ENCODE data around the gene SH2D5. TPM values are rescaled to one million over a fixed set of nuclear protein-coding genes. Genes with fewer than 3 reads are reported as not detected.

The SH2D5 gene
- total and polyA plus RNA-seq, 2 experiments from 2014 or later, result 0.98 to 1.1 TPM

DNA sequence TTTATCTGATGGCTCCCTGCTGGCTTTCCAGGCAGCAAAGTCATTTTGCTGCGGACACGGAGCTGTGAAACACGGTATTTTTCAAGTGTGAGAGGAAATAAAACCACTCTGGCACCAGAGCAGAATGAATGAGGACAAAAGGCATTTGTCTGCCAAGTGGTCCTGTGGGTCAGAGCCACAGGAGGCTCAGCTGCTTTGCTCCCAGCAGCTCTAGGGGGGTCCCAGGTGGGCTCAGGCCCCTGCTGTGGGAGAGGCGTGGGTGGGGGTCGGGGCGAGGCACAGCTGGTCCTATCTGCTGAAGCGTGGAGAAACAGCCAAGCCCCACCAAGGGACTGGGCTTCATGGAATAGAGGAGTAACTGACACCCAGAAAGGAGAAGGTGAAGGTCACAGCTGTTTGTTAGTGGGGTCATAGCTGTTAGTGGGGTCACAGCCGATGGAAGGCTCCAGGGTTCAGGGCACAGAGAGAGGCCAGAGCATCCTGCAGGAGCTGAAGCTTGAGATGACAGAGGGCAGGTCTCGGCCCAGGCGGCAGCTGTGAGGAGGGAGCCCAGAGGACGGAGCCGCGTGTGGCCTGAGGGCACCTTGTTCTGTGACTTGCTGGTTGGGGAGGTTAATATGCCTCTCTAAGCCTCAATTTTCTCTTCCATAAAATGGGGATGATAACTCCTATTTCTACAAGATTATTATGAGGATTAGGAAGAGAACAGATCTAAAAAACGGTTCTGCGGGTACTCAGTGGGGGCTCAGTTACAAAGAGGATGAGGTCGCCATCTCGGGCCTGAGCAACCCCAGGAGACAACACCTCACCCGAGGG, 21.8 kb downstream of the SH2D5 start:
- Histone ChIP-seq H3K36me3 (no peaks in the 10 kb centered on the region), H3K27ac (no peak overlapping the region)

DNA sequence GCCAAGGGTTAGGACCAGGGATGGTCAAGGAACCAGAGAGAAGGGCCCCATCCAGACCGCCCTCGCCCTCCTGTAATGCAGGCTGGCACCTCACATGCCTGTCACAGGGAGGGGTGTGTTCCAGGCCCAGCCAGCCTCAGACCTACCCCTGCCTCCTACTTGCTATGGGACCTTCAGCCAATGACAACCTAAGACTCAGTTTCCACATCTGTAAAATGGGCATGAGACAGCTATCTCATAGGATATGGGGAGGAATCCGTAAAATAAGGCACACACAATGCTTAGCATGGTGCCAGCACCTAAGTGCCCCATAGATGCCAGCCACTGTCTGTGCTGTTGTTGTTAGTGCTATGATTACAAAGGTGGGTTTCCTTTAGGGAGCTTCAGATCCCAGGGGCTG, 22.6 kb downstream of the SH2D5 start:
- no peaks in the 10 kb centered on the region for H3K27me3 ChIP-seq
- TF ChIP-seq, protein P1, sequence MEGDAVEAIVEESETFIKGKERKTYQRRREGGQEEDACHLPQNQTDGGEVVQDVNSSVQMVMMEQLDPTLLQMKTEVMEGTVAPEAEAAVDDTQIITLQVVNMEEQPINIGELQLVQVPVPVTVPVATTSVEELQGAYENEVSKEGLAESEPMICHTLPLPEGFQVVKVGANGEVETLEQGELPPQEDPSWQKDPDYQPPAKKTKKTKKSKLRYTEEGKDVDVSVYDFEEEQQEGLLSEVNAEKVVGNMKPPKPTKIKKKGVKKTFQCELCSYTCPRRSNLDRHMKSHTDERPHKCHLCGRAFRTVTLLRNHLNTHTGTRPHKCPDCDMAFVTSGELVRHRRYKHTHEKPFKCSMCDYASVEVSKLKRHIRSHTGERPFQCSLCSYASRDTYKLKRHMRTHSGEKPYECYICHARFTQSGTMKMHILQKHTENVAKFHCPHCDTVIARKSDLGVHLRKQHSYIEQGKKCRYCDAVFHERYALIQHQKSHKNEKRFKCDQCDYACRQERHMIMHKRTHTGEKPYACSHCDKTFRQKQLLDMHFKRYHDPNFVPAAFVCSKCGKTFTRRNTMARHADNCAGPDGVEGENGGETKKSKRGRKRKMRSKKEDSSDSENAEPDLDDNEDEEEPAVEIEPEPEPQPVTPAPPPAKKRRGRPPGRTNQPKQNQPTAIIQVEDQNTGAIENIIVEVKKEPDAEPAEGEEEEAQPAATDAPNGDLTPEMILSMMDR (IDR thresholded peaks at IDR 0.05; ENCODE audit: low read depth, low read length), result no peak
- DNase-seq (ENCODE audit: low read depth in 1 of 2, low spot score in 1 of 2), result no peak
- no peaks in the 10 kb centered on the region for H3K4me1 ChIP-seq (ENCODE audit: low read depth)
- no peaks in the 10 kb centered on the region for H3K9me3 ChIP-seq (ENCODE audit: low read depth)
- no peaks in the 10 kb centered on the region for H3K36me3 ChIP-seq
- H3K27ac ChIP-seq, result no peak overlapping the region
- no peak overlapping the region for H3K4me3 ChIP-seq

More for the DNA sequence above, 21.8 kb downstream of the SH2D5 start:
- no peaks in the 10 kb centered on the region for H3K4me1 ChIP-seq (ENCODE audit: low read depth)
- no peaks in the 10 kb centered on the region for H3K9me3 ChIP-seq (ENCODE audit: low read depth)
- TF ChIP-seq, protein P1 (IDR thresholded peaks at IDR 0.05; ENCODE audit: low read depth, low read length), result no peak
- H3K27me3 ChIP-seq, result no peaks in the 10 kb centered on the region
- no peak overlapping the region for H3K4me3 ChIP-seq
- no peak for DNase-seq (ENCODE audit: low read depth in 1 of 2, low spot score in 1 of 2)

DNA sequence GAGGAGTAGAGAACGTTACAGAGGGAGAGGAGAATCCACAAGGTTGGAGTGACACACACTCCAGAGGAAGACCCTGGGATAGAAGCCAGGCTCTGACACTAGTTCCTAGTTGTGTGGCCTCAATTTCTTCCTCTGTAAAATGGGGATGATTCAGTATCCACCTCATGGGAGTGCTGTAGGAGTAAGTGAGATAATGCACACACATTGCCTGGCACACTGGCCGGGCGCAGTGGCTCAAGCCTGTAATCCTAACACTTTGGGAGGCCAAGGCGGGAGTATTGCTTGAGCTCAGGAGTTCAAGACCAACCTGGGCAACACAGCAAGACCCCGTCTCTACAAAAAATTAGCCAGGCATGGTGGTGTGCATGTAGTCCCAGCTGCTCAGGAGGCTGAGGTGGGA, 23.6 kb downstream of the SH2D5 start:
- Histone ChIP-seq H3K27me3 (no peaks in the 10 kb centered on the region), H3K4me3 (no peak overlapping the region), H3K27ac (no peak overlapping the region), H3K4me1 (ENCODE audit: low read depth) (no peaks in the 10 kb centered on the region), H3K36me3 (no peaks in the 10 kb centered on the region), H3K9me3 (ENCODE audit: low read depth) (no peaks in the 10 kb centered on the region)
- TF ChIP-seq, protein P1 (IDR thresholded peaks at IDR 0.05; ENCODE audit: low read depth, low read length), result no peak
- no peak for DNase-seq (ENCODE audit: low read depth in 1 of 2, low spot score in 1 of 2)

DNA sequence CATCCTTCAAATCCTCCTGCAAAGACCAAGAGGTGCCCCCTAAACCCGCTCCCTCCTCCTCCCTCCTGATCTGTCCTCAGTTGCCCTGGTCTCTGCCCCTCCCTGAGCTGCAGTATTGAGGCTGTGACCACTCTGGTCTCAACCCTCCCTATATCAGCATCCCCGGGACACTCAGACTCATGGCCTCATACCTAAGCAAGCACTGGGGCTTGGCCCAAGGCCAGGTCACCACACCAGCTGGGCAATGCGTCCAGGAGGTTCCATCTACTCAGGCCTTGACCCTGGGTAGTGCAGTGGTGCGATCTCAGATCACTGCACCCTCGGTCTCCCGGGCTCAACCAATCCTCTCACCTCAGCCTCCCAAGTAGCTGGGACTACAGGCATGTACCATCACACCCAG, 24.4 kb downstream of the SH2D5 start:
- no peaks in the 10 kb centered on the region for H3K4me1 ChIP-seq (ENCODE audit: low read depth)
- H3K36me3 ChIP-seq, result no peaks in the 10 kb centered on the region
- H3K9me3 ChIP-seq (ENCODE audit: low read depth), result no peaks in the 10 kb centered on the region
- H3K27me3 ChIP-seq, result no peaks in the 10 kb centered on the region
- no peak overlapping the region for H3K27ac ChIP-seq
- no peak for DNase-seq (ENCODE audit: low read depth in 1 of 2, low spot score in 1 of 2)
- TF ChIP-seq, protein P1 (IDR thresholded peaks at IDR 0.05; ENCODE audit: low read depth, low read length), result no peak
- H3K4me3 ChIP-seq, result no peak overlapping the region

DNA sequence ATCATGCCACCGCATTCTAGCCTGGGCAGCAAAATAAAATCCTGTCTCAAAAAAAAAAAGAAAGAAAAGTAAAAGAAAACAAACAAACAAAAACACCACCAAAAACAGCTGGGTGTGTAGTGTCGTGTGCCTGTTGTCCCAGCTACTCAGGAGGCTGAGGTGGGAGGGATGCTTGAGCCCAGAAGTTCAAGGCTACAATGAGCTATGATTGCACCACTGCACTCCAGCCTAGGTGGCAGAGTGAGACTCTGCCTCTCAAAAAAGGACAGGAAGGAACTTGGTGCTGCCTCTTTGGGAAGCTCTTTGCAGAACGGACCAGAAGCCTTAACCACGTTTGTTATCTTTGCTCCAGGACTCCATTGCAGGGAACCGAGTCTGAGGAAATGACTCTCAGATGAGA, 25.7 kb downstream of the SH2D5 start:
- Histone ChIP-seq H3K4me3 (no peak overlapping the region), H3K4me1 (ENCODE audit: low read depth) (no peaks in the 10 kb centered on the region), H3K27me3 (no peaks in the 10 kb centered on the region), H3K36me3 (no peaks in the 10 kb centered on the region), H3K9me3 (ENCODE audit: low read depth) (no peaks in the 10 kb centered on the region), H3K27ac (no peak overlapping the region)
- no peak for DNase-seq (ENCODE audit: low read depth in 1 of 2, low spot score in 1 of 2)
- TF ChIP-seq, protein P1 (IDR thresholded peaks at IDR 0.05; ENCODE audit: low read depth, low read length), result no peak

Measured in cardiac muscle cell (in vitro differentiated cells and primary cell).